Spinal cord (tissue), 10 donors: Measurements from ENCODE around the gene N4BP2. TPM values are rescaled to one million over a fixed set of nuclear protein-coding genes. Genes with fewer than 3 reads are reported as not detected.

Source experiments
- DNase-seq, 6 donors: peaks; one replicate each; pipeline versions ENCODE4 v3.0.0 to v3.0.0-alpha.2; 2013 to 2015; ENCODE audit warnings: low spot score in 6 of 6, low read depth in 4 of 6
- H3K27ac ChIP-seq: one replicate; pipeline ENCODE4 v1.5.1; 2013; ENCODE audit warnings: low read depth, low read length, control low read depth
- H3K27me3 ChIP-seq: one replicate; pipeline ENCODE4 v1.6.1; 2013; ENCODE audit warnings: low read length; ENCODE audit not compliant: control insufficient read depth, insufficient read depth
- H3K36me3 ChIP-seq: one replicate; pipeline ENCODE4 v1.6.1; 2013; ENCODE audit warnings: low read length; ENCODE audit not compliant: control insufficient read depth, insufficient read depth
- H3K4me1 ChIP-seq: one replicate; pipeline ENCODE4 v1.6.1; 2013; ENCODE audit warnings: low read length; ENCODE audit not compliant: control insufficient read depth, insufficient read depth
- H3K4me3 ChIP-seq: one replicate; pipeline ENCODE4 v1.5.1; 2013; ENCODE audit warnings: low read depth, low read length, control low read depth
- H3K9me3 ChIP-seq: one replicate; pipeline ENCODE4 v1.6.1; 2013; ENCODE audit warnings: low read length; ENCODE audit not compliant: control insufficient read depth, insufficient read depth
- WGBS: methylation state at CpG from one replicate; pipeline ENCODE4 v1.1.5; 2013; ENCODE audit warnings: missing lambda C conversion rate; ENCODE audit not compliant: insufficient coverage; 5-methylcytosine and 5-hydroxymethylcytosine counted together
- polyA plus RNA-seq, 2 donors: library from polyadenylated mRNA; unstranded; fragments of 120-200 nt; gene quantifications; one replicate each; pipeline ENCODE4 v1.2.1, GENCODE V29; 2013; ENCODE audit not compliant: insufficient read length in 2 of 2
- total RNA-seq, 2 donors: library from RNA; depleted of rRNA in 1 of 2; stranded (reverse); fragments of 120-200 nt in 1 of 2; fragments of >200 nt in 1 of 2; gene quantifications; one replicate each; pipeline versions ENCODE4 v1.2.3 to v1.2.4, GENCODE V29; 2013 to 2014
- donor health status: healthy.

The N4BP2 gene
- total and polyA plus RNA-seq, 4 donors, result 9.1 to 52.2 (median 19.6) TPM

DNA sequence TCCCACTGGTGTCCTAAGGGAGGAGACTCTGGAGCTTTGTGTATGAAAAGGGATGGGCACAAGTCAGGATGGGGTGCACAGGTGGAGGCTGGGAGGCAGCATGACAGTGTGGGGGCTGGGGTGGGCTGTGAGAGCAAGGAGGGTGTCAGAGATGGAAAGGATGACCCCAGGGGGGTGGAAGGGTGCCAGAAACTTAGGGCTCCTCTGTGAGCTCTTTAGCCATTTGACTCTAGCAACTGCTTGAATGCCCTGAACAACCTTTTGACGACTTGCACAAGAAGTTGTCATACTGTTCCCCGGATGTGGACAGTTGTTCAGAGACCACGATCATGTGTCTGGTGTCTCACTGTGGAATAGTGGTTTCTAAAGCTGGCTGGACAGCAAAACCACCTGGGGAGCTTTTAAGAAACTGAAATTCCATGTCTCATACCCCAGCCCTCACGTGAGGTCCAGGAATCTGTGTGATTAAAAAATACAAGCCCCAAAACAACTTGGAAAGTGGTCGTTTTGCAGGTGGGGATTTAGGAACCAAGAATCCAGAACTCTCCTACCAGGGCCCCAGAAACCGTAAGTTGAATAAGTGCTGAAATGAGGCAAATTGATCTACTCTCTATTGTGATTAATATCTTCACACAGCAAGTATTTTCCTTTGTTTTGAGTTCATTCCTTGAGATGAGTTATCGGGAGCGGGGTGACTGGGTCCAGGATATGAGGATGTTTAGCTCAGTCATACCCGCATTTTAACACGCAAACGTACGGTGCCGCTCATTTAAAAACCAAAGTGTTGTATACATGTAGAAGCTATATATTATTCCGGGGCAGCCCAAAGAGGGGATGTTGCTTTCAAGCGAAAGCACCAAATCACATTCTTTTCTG, 143.6 kb downstream of the N4BP2 start:
- no peak overlapping the region for H3K27ac ChIP-seq
- no peak for DNase-seq
- H3K27me3 ChIP-seq, result no peaks in the 10 kb centered on the region
- WGBS, result 78% methylated on average over 8 of the region's 15 CpGs
- no peaks in the 10 kb centered on the region for H3K4me1 ChIP-seq
- no peak overlapping the region for H3K4me3 ChIP-seq
- no peaks in the 10 kb centered on the region for H3K9me3 ChIP-seq
- H3K36me3 ChIP-seq, result no peaks in the 10 kb centered on the region

DNA sequence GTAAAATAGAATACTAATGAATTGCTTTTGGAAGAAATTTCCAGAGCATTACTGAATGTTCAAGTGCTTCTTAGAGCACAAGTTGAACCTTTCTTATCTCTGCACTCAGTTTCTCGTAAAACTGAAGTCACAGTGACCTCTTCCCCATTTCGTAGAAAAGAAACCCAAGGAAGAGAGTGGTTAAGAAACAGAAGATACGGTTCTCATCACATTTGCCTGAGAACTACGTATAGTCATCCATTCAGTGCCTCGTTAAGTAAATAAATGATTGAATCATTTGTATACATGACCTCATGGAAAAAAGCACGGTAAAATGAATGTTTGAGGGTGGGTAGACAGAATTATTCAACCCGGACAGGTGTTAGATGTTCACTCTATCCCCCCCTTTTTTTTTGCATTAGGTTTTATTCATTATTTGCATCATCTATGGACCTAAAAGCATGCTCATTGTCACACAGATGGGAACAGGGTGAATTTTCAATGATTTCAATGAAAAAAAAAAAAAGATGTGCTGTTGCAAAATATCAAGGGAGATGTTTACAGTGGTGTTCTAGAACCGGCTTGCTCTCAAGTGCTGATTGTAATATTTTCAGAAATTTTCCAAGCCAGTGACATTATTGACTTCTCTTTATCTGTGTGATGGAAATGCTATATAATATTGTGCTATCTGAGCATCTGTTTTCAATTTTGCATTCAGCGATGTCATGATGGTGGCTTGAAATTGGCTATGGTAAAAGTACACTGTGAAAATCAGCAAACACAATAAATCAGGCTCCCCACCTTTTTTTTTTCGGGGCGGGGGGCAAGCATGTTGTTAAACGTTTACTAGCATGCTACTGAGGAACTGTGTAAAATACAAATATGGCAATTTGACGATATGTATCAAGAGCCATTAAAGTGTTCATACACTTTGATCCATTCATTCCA, 144.5 kb downstream of the N4BP2 start:
- H3K4me1 ChIP-seq, result no peaks in the 10 kb centered on the region
- H3K27me3 ChIP-seq, result no peaks in the 10 kb centered on the region
- no peak overlapping the region for H3K27ac ChIP-seq
- no peak overlapping the region for H3K4me3 ChIP-seq
- no peak for DNase-seq
- WGBS, result no CpG with 5 or more reads among the region's 13 CpGs
- H3K36me3 ChIP-seq, result no peaks in the 10 kb centered on the region
- H3K9me3 ChIP-seq, result no peaks in the 10 kb centered on the region

DNA sequence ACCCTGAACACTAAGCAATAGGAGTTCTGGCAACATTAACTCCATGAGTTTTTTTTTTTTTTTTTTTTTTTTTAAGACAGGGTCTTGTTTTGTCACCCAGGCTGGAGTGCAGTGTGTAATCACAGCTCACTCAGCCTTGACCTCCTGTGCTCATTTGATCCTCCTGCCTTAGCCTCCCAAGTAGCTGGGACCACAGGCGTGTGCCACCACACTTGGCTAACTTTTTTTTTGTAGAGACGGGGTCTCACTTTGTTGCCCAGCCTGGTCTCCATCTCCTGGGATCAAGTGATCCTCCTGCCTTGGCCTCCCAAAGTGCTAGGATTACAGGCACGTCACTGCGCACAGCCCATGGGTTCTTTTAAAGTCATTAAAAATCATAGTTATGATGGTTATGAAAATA, 145.2 kb downstream of the N4BP2 start:
- WGBS, result 94% methylated on average over 2 of the region's 4 CpGs
- no peak overlapping the region for H3K27ac ChIP-seq
- H3K4me1 ChIP-seq, result no peaks in the 10 kb centered on the region
- no peaks in the 10 kb centered on the region for H3K9me3 ChIP-seq
- H3K36me3 ChIP-seq, result no peaks in the 10 kb centered on the region
- H3K27me3 ChIP-seq, result no peaks in the 10 kb centered on the region
- no peak overlapping the region for H3K4me3 ChIP-seq
- DNase-seq, result no peak

DNA sequence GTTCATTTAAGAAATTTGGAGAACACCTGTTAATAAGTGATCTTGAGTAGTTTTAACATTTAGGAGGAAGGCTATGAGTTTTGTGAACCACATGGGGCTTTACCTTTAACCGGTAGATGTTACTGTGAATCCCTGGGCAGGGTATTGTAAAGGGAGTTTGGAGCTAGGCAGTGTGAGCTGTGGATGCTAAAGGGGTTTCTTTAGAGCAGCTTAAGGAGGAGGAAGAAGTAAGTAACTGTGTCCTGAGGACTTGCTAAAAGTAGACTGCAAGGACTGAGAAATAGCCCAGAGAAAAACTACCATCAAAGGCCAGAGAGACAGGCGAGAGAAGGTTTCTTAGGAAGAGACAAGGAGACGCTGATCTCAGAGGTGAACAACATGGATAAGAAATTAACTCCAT, 145.8 kb downstream of the N4BP2 start:
- Histone ChIP-seq H3K4me3 (no peak overlapping the region), H3K4me1 (no peaks in the 10 kb centered on the region), H3K27ac (no peak overlapping the region), H3K9me3 (no peaks in the 10 kb centered on the region), H3K36me3 (no peaks in the 10 kb centered on the region), H3K27me3 (no peaks in the 10 kb centered on the region)
- DNase-seq, result no peak
- 89% methylated on average over 1 of the region's 3 CpGs for WGBS

DNA sequence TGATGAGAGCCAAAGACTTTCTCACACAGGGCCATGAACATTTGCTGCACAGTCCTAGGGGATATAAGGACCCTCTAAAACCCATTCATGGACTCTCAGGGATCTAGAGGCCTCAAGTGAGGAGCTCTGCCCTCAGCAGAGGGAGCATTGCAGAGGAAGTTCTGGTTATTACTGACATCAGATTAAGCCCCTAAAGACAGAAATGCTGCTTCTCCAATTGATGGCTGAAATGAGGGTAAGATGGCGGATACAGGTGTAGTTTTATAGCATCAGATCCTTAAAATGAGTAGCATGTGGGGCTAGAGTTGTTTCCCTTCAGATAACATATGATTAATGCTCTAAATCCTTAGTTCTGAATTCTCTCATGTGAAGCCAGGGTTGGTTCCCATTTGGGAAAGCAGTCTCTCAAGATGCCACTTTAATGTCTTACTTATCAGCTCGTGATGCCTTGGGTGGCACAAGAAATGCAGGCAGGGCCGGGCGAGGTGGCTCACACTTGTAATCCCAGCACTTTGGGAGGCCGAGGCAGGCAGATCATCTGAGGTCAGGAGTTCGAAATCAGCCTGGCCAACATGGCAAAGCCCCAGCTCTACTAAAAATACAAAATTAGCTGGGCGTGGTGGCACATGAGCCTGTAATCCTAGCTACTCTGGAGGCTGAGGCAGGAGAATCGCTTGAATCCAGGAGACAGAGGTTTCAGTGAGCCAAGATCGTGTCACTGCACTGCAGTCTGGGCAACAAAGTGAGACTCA, 148.0 kb downstream of the N4BP2 start:
- Histone ChIP-seq H3K4me1 (no peaks in the 10 kb centered on the region), H3K27ac (no peak overlapping the region), H3K4me3 (no peak overlapping the region), H3K9me3 (no peaks in the 10 kb centered on the region), H3K27me3 (no peaks in the 10 kb centered on the region), H3K36me3 (no peaks in the 10 kb centered on the region)
- WGBS, result 96% methylated on average over 8 of the region's 9 CpGs
- DNase-seq, result no peak

DNA sequence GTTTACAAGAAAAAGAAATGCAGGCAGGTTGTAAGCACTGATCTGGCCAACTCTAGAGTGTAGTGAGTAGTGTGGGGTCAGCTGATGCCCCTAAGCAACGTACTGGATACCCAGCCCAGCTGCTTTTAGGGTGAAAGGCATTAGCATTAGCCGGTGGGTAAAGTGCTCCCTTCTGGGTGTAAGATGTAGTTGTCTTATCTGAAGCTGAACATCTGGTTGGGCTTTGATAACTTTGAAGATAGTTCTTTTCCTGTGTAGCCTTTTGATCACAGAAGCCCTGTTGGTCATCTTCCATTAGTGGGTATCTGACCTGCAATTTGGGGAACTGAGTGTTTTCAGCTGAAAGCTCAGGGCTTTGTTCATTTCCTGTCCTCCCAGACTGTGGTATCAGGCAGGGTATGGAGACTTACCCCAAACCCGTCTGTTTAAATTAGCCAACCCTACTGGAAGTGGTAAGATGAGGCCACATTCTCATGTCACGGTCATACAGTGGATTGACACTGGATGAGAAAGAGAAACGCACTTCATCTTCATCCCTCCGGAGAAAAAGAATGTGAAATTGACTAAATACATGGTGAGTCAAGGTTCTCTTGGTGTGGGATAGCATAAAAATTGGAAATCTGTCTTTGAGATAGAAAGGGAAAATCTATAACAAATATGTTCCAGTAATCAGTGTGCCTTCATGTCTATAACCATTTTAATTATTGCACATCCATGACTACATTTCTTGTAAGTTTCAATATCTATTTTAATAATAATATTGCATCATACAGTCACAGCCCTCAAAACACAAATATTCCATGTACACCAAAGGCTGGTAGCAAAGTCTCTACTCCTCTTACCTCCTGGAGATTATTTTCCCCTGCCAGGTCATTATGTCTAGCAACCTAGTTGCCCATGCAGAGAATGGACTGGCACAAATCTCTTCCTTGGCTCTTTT, 148.9 kb downstream of the N4BP2 start:
- Histone ChIP-seq H3K27me3 (no peaks in the 10 kb centered on the region), H3K9me3 (no peaks in the 10 kb centered on the region), H3K4me1 (no peaks in the 10 kb centered on the region), H3K4me3 (no peak overlapping the region), H3K27ac (no peak overlapping the region), H3K36me3 (no peaks in the 10 kb centered on the region)
- 74% methylated on average over 2 of the region's 6 CpGs for WGBS
- no peak for DNase-seq

DNA sequence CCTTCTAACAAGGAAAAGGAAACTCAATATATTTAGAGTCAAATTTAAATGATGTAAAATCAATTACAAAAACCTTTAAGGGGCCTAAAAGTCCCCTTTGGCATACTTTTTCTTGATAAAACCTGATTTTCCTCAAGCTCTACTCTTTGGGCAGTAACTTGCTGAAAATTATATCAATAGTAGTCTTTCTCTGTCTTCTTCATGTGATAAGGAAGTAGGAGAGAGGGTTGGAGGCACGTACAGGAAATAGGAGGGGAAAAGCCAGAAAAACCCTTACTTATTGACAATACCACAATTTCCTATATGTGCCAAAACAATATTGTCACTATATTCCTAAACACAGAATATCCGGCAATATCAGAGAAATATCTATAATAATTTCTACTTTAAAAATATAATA, 149.8 kb downstream of the N4BP2 start:
- H3K27ac ChIP-seq, result no peak overlapping the region
- WGBS, result no CpG with 5 or more reads among the region's 2 CpGs
- no peaks in the 10 kb centered on the region for H3K9me3 ChIP-seq
- no peaks in the 10 kb centered on the region for H3K36me3 ChIP-seq
- H3K27me3 ChIP-seq, result no peaks in the 10 kb centered on the region
- no peak overlapping the region for H3K4me3 ChIP-seq
- no peak for DNase-seq
- no peaks in the 10 kb centered on the region for H3K4me1 ChIP-seq
